ENCODE results near the gene CD82.
"Not testable (repeated sequence)": the region's sequence is repeated elsewhere in the genome, so short reads cannot be mapped to it uniquely, and the experiment has no call there.

CD82 gene

DNA sequence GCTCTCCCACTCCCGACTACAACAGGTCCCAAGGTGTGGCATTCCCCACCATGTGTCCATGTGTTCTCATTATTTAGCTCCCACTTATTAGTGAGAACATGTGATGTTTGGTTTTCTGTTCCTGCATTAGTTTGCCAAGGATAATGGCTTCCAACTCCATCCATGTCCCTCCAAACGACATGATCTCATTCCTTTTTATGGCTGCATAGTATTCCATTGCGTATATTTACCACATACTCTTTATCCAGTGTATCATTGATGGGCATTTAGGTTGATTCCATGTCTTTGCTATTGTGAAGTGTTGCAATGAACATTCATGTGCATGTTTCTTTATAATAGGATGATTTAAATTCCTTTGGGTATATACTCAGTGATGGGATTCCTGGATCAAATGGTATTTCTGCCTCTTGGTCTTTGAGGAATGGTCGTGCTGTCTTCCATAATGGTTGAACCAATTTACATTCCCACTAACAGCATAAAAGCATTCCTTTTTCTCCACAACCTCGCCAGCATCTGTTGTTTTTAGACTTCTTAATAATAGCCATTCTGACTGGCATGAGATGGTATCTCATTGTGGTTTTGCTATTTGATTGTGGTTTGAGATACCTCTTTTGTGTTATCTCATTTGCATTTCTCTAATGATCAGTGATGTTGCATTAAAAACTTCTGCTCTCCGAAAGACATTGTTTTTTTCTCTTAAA is 81.9 kb downstream of the CD82 start:
- in situ Hi-C loops (cut with MboI; ENCODE audit: low sequenced_read_pairs): loop anchor here (25.0 kb wide), 1 partner anchor 360 kb away; no protein-coding TSS in a partner anchor

- in situ Hi-C loops (cut with MboI; ENCODE audit: low sequenced_read_pairs): loop anchor here (25.0 kb wide), 1 partner anchor 361 kb away; no protein-coding TSS in a partner anchor
These were observed 82.6 kb downstream of the CD82 start for GRCh38 chr11:44648109-44648508.

- in situ Hi-C loops (cut with MboI; ENCODE audit: low sequenced_read_pairs): no loop called here
These were observed 86.2 kb downstream of the CD82 start for GRCh38 chr11:44651535-44652155.

DNA sequence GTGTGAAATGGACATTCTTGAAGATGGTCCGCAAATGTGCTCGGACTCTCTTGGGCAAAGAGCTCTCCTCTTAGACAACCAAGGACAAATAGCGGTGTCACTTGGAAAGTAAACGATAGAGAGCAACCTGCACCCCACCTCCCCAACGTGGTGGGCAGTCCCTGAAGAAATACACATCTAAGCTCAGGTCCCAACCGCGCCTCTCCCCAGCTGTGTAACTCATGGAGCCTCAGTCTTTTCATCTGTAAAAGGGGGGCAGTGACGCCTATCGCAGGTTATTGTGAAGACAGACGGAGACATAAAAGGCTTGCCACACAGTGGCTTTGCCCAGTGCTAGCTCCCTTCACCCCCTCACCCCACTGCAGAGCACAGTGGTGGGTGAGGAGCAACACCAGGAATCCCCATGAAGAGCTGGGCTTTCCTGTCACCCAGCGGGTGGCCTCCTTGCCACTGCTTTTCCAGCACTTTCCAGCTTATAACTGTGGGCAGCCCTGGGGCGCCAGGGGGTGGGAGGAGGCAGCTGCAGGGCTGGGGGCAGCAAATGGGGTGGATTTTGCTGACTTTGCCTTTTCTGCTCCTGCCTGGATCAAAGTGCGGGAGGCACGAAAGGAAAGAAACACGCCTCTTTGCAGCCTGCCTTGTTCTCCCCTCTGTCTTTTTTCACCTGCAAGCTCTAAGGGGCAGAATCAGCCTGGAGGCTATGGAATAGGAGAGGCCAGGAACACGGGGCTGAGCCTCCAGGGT is 87.6 kb downstream of the CD82 start:
- in situ Hi-C loops (cut with MboI; ENCODE audit: low sequenced_read_pairs): no loop called here

DNA sequence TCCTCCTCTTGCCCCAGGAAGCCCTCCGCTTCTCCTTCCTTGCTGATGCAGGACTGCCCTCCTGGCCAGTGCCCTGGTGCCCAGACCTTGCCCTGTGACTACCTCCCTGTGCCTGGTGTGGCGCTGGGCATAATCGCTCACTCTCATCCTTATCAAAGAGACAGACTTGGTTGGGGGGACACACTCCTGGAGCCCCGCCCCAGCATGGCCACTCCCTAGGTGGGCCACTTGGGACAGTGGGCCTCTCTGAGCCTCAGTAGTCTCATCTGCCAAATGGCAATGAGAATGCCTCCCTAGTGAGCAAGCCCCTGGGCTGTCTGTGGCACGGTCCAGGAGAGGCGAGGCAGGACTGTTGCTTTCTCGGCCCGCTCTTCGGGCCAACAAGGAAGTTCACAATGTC is 88.6 kb downstream of the CD82 start:
- in situ Hi-C loops (cut with MboI; ENCODE audit: low sequenced_read_pairs): no loop called here

DNA sequence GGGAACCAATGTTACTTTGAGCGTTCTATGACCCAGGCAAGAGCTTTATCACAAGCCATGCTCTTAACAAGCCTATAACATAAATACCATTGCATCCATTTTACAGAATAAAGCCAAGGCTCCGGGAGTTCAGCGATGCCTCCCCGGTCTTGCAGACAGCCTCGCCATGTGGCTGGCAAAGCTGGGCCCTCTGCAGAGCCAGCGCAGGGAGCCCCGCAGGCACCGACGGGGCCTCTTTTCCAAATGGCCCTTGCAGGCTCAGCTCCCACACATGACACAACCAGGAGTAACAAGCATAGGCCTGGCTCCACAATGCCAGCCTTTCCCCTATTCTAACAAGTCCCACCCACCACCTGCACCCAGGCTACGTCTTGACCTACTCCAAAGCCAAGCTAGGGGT is 89.1 kb downstream of the CD82 start:
- in situ Hi-C loops (cut with MboI; ENCODE audit: low sequenced_read_pairs): no loop called here

DNA sequence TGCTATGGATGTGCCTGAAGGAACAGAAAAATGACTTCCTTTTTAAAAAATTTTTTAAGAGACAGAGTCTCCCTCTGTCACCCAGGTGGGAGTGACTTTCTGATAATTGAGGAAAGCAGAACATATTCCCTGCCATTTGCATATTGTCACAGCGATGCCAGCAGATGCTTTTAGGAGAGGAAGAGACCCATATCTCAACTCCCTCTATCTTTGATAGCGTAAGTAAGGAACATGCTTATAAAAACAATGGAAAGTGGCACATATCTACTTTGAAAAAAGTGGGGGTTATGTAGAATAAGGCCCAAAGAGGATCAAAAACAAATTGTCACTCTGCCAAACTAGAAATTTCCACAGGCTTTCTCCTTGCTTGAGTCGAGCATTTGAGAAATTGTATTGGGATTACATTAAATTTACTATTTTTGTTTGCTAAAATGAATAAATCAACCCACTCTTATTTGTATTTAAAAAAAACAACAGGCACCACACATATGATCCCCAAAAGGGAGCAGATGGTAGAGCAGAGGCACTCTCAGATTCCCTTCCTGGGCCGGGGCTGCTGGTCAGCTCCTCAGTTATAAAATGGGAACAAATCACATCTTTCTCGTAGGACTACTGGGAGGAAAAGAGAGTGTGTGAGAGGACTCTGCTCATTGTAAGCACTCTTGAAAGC is 92.5 kb downstream of the CD82 start:
- in situ Hi-C loops (cut with MboI; ENCODE audit: low sequenced_read_pairs): no loop called here

- in situ Hi-C loops (cut with MboI; ENCODE audit: low sequenced_read_pairs): no loop called here
These were observed 93.0 kb downstream of the CD82 start for GRCh38 chr11:44658506-44658850.

DNA sequence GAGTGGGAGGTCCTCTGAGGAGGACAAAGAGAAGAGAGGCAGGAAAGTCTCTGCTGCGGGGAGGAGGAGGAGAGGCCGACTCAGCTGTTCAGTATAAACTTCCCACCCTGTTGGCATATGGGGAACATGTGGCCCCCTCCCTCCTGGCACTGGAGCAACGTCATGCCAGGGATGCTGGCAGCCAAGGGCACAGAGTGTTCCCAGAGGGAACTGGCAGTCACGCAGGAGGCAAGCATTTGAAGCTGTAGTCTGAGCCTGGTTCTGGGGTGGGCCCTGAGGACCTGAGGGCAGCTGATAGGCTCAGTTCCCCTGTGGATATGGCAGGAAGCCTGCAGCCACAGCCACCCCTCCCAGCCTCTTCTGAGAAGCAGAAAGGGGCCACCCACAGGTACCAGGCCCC is 94.2 kb downstream of the CD82 start:
- in situ Hi-C loops (cut with MboI; ENCODE audit: low sequenced_read_pairs): no loop called here

GRCh38 chr11:44660535-44660934 is 95.1 kb downstream of the CD82 start:
- in situ Hi-C loops (cut with MboI; ENCODE audit: low sequenced_read_pairs): not testable (repeated sequence)

- in situ Hi-C loops (cut with MboI; ENCODE audit: low sequenced_read_pairs): no loop called here
These were observed 95.9 kb downstream of the CD82 start for GRCh38 chr11:44661311-44661717.
